ENCODE measurements around the gene OR6N2. TPM values are rescaled to one million over a fixed set of nuclear protein-coding genes. Genes with fewer than 3 reads are reported as not detected.

Gene OR6N2
- total RNA-seq (not detected), polyA plus RNA-seq (not detected), total RNA-seq (0 to 0.09 (median 0) reads per million in 6 experiments)

GRCh38 chr1:158781104-158781503, at the start of gene OR6N2:
OR6N2 (minus strand) TSS chr1:158781204; CDS start chr1:158777635, 3,569 bp downstream.
- POLR2A ChIA-PET: no interaction called here
- Mint-ChIP-seq H3K4me1 (no peaks in the 10 kb centered on the region), H3K4me3 (no peak within 1 kb of the TSS), H3K9me3 (no peaks in the 10 kb centered on the region), H3K36me3 (no peaks in the 10 kb centered on the region), H3K27me3 (peaks cover under 1 to 10% (median 2%) of the 10 kb centered on the region in 5 donors), H3K27ac (no peak within 1 kb of the TSS)
- DNase-seq (no peak), ATAC-seq (no peak)

GRCh38 chr1:158830074-158830677, 49.2 kb upstream of the OR6N2 start:
- POLR2A ChIA-PET: no interaction called here
- ATAC-seq: no peak
- no peak overlapping the region for H3K4me3 Mint-ChIP-seq
- peak overlapping the region in 1 of 10 donors; percentile 30 for H3K27ac Mint-ChIP-seq
- no peak for DNase-seq
- H3K4me1 Mint-ChIP-seq: peaks cover 0 to 12% (median under 1%) of the 10 kb centered on the region in 4 donors
- peaks cover 0 to 30% (median 18%) of the 10 kb centered on the region in 9 donors for H3K9me3 Mint-ChIP-seq
- H3K36me3 Mint-ChIP-seq: peaks cover 0 to 17% (median 2%) of the 10 kb centered on the region in 3 donors
- peaks cover 0 to 13% (median 0%) of the 10 kb centered on the region in 5 donors for H3K27me3 Mint-ChIP-seq

GRCh38 chr1:158821723-158822122, 40.7 kb upstream of the OR6N2 start:
- POLR2A ChIA-PET: no interaction called here
- H3K36me3 Mint-ChIP-seq: peaks cover 0 to 4% (median 0%) of the 10 kb centered on the region in 3 donors
- ATAC-seq (no peak), DNase-seq (no peak)
- peaks cover 0 to 4% (median 0%) of the 10 kb centered on the region in 9 donors for H3K9me3 Mint-ChIP-seq
- peaks cover 3 to 16% (median 7%) of the 10 kb centered on the region in 5 donors for H3K27me3 Mint-ChIP-seq
- no peak overlapping the region for H3K4me3 Mint-ChIP-seq
- H3K4me1 Mint-ChIP-seq: peaks cover 0 to 20% (median 2%) of the 10 kb centered on the region in 4 donors
- H3K27ac Mint-ChIP-seq: no peak overlapping the region

GRCh38 chr1:158819461-158820443, 38.7 kb upstream of the OR6N2 start:
- Mint-ChIP-seq H3K4me3 (peak overlapping the region in 3 of 10 donors; percentile 23 to 73 (median 54)), H3K36me3 (no peaks in the 10 kb centered on the region)
- POLR2A ChIA-PET: no interaction called here

GRCh38 chr1:158818975-158819431, 38.0 kb upstream of the OR6N2 start:
- H3K36me3 Mint-ChIP-seq: no peaks in the 10 kb centered on the region
- H3K27me3 Mint-ChIP-seq: peaks cover 0 to 8% (median 4%) of the 10 kb centered on the region in 5 donors
- ATAC-seq (no peak), DNase-seq (no peak)
- H3K4me3 Mint-ChIP-seq: peak overlapping the region in 1 of 10 donors; percentile 21
- H3K9me3 Mint-ChIP-seq: peaks cover 0 to 2% (median 0%) of the 10 kb centered on the region in 9 donors
- peaks cover 0 to 20% (median 2%) of the 10 kb centered on the region in 4 donors for H3K4me1 Mint-ChIP-seq
- H3K27ac Mint-ChIP-seq: peak overlapping the region in 4 of 10 donors; percentile 22 to 81 (median 54)
- POLR2A ChIA-PET: no interaction called here

More at GRCh38 chr1:158819461-158820443, 38.7 kb upstream of the OR6N2 start:
- H3K4me1 Mint-ChIP-seq: peaks cover 0 to 20% (median 2%) of the 10 kb centered on the region in 4 donors
- H3K9me3 Mint-ChIP-seq: peaks cover 0 to 2% (median 0%) of the 10 kb centered on the region in 9 donors
- ATAC-seq: no peak
- peak in 1 of 10 donors; percentile 3 for DNase-seq
- peaks cover 2 to 16% (median 7%) of the 10 kb centered on the region in 5 donors for H3K27me3 Mint-ChIP-seq
- H3K27ac Mint-ChIP-seq: peak overlapping the region in 4 of 10 donors; percentile 16 to 81 (median 62)

GRCh38 chr1:158818560-158818959, 37.6 kb upstream of the OR6N2 start:
- DNase-seq (no peak), ATAC-seq (no peak)
- Mint-ChIP-seq H3K36me3 (no peaks in the 10 kb centered on the region), H3K4me3 (no peak overlapping the region), H3K4me1 (peaks cover 0 to 19% (median 2%) of the 10 kb centered on the region in 4 donors), H3K9me3 (peaks cover 0 to 2% (median 0%) of the 10 kb centered on the region in 9 donors), H3K27me3 (peaks cover 0 to 5% (median 2%) of the 10 kb centered on the region in 5 donors), H3K27ac (peak overlapping the region in 2 of 10 donors; percentile 66 to 81)
- POLR2A ChIA-PET: no interaction called here

GRCh38 chr1:158814970-158815369, 34.0 kb upstream of the OR6N2 start:
- POLR2A ChIA-PET: no interaction called here
- ATAC-seq (no peak), DNase-seq (no peak)
- Mint-ChIP-seq H3K9me3 (no peaks in the 10 kb centered on the region), H3K27me3 (peaks cover 0 to 5% (median 0%) of the 10 kb centered on the region in 5 donors), H3K36me3 (no peaks in the 10 kb centered on the region), H3K27ac (no peak overlapping the region), H3K4me1 (peaks cover 0 to 20% (median 2%) of the 10 kb centered on the region in 4 donors), H3K4me3 (no peak overlapping the region)

- ATAC-seq (no peak), DNase-seq (no peak)
- peaks cover 0 to 5% (median 0%) of the 10 kb centered on the region in 4 donors for H3K4me1 Mint-ChIP-seq
- no peaks in the 10 kb centered on the region for H3K36me3 Mint-ChIP-seq
- POLR2A ChIA-PET: no interaction called here
- peaks cover 0 to 4% (median 0%) of the 10 kb centered on the region in 5 donors for H3K27me3 Mint-ChIP-seq
- H3K9me3 Mint-ChIP-seq: no peaks in the 10 kb centered on the region
- no peak overlapping the region for H3K4me3 Mint-ChIP-seq
- no peak overlapping the region for H3K27ac Mint-ChIP-seq
Measured at GRCh38 chr1:158813164-158813563, 32.2 kb upstream of the OR6N2 start.

GRCh38 chr1:158812336-158812735, 31.3 kb upstream of the OR6N2 start:
- DNase-seq: no peak
- Mint-ChIP-seq H3K9me3 (no peaks in the 10 kb centered on the region), H3K36me3 (no peaks in the 10 kb centered on the region), H3K4me1 (peaks cover 0 to 5% (median 0%) of the 10 kb centered on the region in 4 donors), H3K27me3 (peaks cover 0 to 8% (median 0%) of the 10 kb centered on the region in 5 donors), H3K4me3 (no peak overlapping the region), H3K27ac (no peak overlapping the region)
- POLR2A ChIA-PET: no interaction called here
- ATAC-seq: no peak

- no peak overlapping the region for H3K27ac Mint-ChIP-seq
- no peaks in the 10 kb centered on the region for H3K9me3 Mint-ChIP-seq
- POLR2A ChIA-PET: no interaction called here
- DNase-seq (no peak), ATAC-seq (no peak)
- peaks cover 0 to 8% (median 0%) of the 10 kb centered on the region in 5 donors for H3K27me3 Mint-ChIP-seq
- H3K4me1 Mint-ChIP-seq: peaks cover 0 to 5% (median 0%) of the 10 kb centered on the region in 4 donors
- no peaks in the 10 kb centered on the region for H3K36me3 Mint-ChIP-seq
- H3K4me3 Mint-ChIP-seq: no peak overlapping the region
Measured at GRCh38 chr1:158810311-158810710, 29.3 kb upstream of the OR6N2 start.

GRCh38 chr1:158809862-158810261, 28.9 kb upstream of the OR6N2 start:
- H3K27ac Mint-ChIP-seq: peak overlapping the region in 1 of 10 donors; percentile 71
- no peak for ATAC-seq

GRCh38 chr1:158809256-158809655, 28.3 kb upstream of the OR6N2 start:
- H3K4me3 Mint-ChIP-seq: no peak overlapping the region
- H3K27me3 Mint-ChIP-seq: peaks cover 0 to 8% (median 2%) of the 10 kb centered on the region in 5 donors
- DNase-seq (no peak), ATAC-seq (no peak)
- POLR2A ChIA-PET: no interaction called here
- no peak overlapping the region for H3K27ac Mint-ChIP-seq
- peaks cover 0 to 5% (median 0%) of the 10 kb centered on the region in 4 donors for H3K4me1 Mint-ChIP-seq
- no peaks in the 10 kb centered on the region for H3K9me3 Mint-ChIP-seq
- H3K36me3 Mint-ChIP-seq: no peaks in the 10 kb centered on the region

More at GRCh38 chr1:158809862-158810261, 28.9 kb upstream of the OR6N2 start:
- Mint-ChIP-seq H3K4me1 (peaks cover 0 to 5% (median 0%) of the 10 kb centered on the region in 4 donors), H3K4me3 (no peak overlapping the region), H3K27me3 (peaks cover 0 to 8% (median 2%) of the 10 kb centered on the region in 5 donors), H3K36me3 (no peaks in the 10 kb centered on the region), H3K9me3 (no peaks in the 10 kb centered on the region)
- no peak for DNase-seq
- POLR2A ChIA-PET: no interaction called here
